Suprapubic skin (tissue), 4 donors: ENCODE data around the gene WASF2. TPM values are rescaled to one million over a fixed set of nuclear protein-coding genes. Genes with fewer than 3 reads are reported as not detected.

Experiments used
- DNase-seq, 2 donors: peaks; one replicate each; pipeline ENCODE4 v3.0.0-alpha.2; 2019; ENCODE audit warnings: low spot score in 2 of 2
- H3K27ac ChIP-seq: fragments of 200-600 bp; sonication (generic); one replicate; pipeline ENCODE4 v1.5.1; 2019
- H3K27me3 ChIP-seq: fragments of 200-600 bp; sonication (generic); one replicate; pipeline ENCODE4 v1.5.1; 2019
- H3K36me3 ChIP-seq: fragments of 200-600 bp; sonication (generic); one replicate; pipeline ENCODE4 v1.5.1; 2019
- H3K4me1 ChIP-seq: fragments of 200-600 bp; sonication (generic); one replicate; pipeline ENCODE4 v1.5.1; 2019
- H3K4me3 ChIP-seq: fragments of 200-600 bp; sonication (generic); one replicate; pipeline ENCODE4 v1.5.1; 2019; ENCODE audit warnings: mild to moderate bottlenecking
- H3K9me3 ChIP-seq: fragments of 200-600 bp; sonication (generic); one replicate; pipeline ENCODE4 v1.5.1; 2019
- EP300 ChIP-seq: sonication (generic); formaldehyde crosslinking; IDR thresholded peaks from one replicate; pipeline ENCODE4 v1.6.1; 2017; ENCODE audit warnings: antibody characterized with exemption
- POLR2A ChIP-seq, 2 donors: fragments of 450-650 bp; IDR thresholded peaks; one replicate each; pipeline ENCODE4 v1.6.1; 2017; ENCODE audit warnings: antibody characterized with exemption in 2 of 2, mild to moderate bottlenecking in 2 of 2, moderate library complexity in 2 of 2
- POLR2AphosphoS5 ChIP-seq, 3 donors: sonication (generic); formaldehyde crosslinking; IDR thresholded peaks; one replicate each; pipeline ENCODE4 v1.6.1; 2017; ENCODE audit warnings: antibody characterized with exemption in 3 of 3
- WGBS: methylation state at CpG from one replicate; pipeline ENCODE4 v1.1.5; 2018; 5-methylcytosine and 5-hydroxymethylcytosine counted together
- total RNA-seq, 4 donors: library from RNA; depleted of rRNA; stranded (reverse); fragments of >200 nt; gene quantifications; one replicate each; pipeline ENCODE4 v1.1.0, GENCODE V29; 2016
- TF ChIP-seq, protein P1 (sequence below), 2 donors: fragments of 200-600 bp in 1 of 2; fragments of 450-650 bp in 1 of 2; sonication (generic) in 1 of 2; IDR thresholded peaks; one replicate each; pipeline ENCODE4 v1.5.1; 2016 to 2019; ENCODE audit warnings: antibody characterized with exemption in 2 of 2, mild to moderate bottlenecking in 1 of 2, moderate library complexity in 1 of 2

WASF2 gene
- total RNA-seq, 4 donors from 2014 or later = 69.0 to 96.0 (median 90.4) TPM

DNA sequence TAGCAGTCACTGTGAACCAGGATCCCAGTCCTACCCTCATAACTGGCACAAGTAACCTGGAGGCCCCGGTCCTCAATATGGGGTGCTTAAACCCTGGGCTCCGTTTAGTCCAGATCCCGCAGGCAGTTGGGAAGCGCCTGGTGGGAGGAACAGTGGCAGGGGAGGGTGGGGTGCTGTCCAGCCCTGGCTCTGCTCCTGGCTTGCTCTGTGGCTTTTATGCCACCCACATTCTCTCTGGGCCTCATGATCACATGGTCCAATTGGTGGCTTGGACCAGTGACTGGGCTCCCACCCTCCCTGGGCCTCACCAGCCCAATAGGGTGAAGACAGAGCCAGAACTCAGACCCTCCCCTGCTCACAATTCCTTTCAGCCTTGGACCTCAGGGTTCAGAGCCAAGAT is 109.7 kb downstream of the WASF2 start:
- H3K27ac ChIP-seq = peak overlapping the region; percentile 66
- peak in 1 of 2 donors; percentile 56 for DNase-seq
- WGBS = 81% methylated on average over 4 of the region's 4 CpGs
- no peak for TF ChIP-seq EP300
- no peak for TF ChIP-seq POLR2A (IDR thresholded peaks at IDR 0.05)
- TF ChIP-seq, protein P1, sequence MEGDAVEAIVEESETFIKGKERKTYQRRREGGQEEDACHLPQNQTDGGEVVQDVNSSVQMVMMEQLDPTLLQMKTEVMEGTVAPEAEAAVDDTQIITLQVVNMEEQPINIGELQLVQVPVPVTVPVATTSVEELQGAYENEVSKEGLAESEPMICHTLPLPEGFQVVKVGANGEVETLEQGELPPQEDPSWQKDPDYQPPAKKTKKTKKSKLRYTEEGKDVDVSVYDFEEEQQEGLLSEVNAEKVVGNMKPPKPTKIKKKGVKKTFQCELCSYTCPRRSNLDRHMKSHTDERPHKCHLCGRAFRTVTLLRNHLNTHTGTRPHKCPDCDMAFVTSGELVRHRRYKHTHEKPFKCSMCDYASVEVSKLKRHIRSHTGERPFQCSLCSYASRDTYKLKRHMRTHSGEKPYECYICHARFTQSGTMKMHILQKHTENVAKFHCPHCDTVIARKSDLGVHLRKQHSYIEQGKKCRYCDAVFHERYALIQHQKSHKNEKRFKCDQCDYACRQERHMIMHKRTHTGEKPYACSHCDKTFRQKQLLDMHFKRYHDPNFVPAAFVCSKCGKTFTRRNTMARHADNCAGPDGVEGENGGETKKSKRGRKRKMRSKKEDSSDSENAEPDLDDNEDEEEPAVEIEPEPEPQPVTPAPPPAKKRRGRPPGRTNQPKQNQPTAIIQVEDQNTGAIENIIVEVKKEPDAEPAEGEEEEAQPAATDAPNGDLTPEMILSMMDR (IDR thresholded peaks at IDR 0.05) = no peak
- TF ChIP-seq POLR2AphosphoS5 (IDR thresholded peaks at IDR 0.05) = no peak
- no peaks in the 10 kb centered on the region for H3K27me3 ChIP-seq
- H3K36me3 ChIP-seq = no peaks in the 10 kb centered on the region
- H3K9me3 ChIP-seq = no peaks in the 10 kb centered on the region
- H3K4me1 ChIP-seq = peaks cover 57% of the 10 kb centered on the region
- H3K4me3 ChIP-seq = no peak overlapping the region

DNA sequence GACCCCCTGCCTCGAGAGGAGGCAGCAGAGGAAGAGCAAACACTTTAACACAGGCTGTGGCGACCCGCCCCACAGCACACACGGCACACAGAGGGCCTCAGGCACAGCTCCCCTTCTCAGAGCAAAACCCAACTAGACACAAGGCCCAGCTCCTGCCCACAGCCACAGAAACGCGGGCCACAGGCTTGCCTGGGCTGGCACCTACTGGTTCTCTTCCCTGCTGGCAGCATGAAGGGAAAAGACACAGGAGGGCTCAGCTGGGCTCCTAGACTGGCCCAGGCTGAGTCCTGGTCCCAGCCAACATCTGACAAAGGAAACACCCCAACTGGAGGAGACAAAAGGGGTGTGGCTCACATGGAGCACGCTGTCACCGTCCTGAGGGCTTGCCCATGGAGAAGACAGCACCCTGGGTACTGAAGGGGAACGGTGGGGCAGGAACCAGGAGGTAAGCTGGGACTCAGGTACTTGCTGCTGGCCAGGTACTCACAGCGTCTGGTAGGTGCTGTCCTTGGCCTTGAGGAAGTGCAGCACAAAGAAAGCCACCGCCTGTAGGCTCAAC is 110.3 kb downstream of the WASF2 start:
- Histone ChIP-seq H3K27ac (peak overlapping the region; percentile 66), H3K36me3 (no peaks in the 10 kb centered on the region), H3K4me1 (peaks cover 57% of the 10 kb centered on the region), H3K27me3 (no peaks in the 10 kb centered on the region), H3K4me3 (no peak overlapping the region), H3K9me3 (no peaks in the 10 kb centered on the region)
- 46% methylated on average over 4 of the region's 11 CpGs for WGBS
- DNase-seq = peak in 1 of 2 donors; percentile 59
- TF ChIP-seq EP300 (no peak), POLR2AphosphoS5 (IDR thresholded peaks at IDR 0.05) (no peak), POLR2A (IDR thresholded peaks at IDR 0.05) (no peak)
- TF ChIP-seq, protein P1 (IDR thresholded peaks at IDR 0.05) = no peak

DNA sequence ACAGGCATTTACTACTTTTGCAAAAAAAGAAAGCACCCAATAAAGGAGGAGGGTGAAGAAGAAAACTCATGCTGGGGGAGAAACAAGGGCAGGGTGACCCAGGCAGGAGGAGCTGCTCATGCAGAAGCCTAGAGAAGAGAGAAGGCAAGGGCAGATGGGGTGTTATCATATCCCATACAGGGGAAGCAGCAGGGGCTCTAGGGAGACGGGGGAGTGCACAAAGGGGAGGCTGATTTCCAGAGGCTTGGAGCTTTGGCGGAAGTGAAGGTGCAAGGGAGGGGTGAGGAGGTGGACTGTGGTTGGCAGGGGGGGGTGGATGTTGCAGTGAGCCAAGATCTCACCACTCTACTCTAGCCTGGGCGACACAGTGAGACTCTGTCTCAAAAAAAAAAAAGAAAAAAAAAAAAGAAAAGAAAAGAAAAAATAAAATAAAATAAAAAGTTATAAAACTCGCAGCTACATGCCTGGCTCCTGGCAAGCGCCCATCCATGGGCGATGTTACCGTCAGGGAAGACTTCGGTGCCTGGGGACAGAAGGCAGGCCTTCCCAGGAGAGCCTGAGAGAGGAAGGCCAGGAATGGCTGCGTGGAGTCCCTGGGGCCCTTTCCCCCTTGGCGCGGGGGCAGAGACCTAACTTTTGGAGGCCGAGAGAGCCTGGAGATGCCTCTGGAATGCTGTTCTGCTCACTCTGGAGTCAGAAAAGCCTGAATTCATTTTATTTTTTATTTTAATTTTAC is 112.0 kb downstream of the WASF2 start:
- DNase-seq = no peak
- Histone ChIP-seq H3K36me3 (no peaks in the 10 kb centered on the region), H3K9me3 (no peaks in the 10 kb centered on the region), H3K27me3 (no peaks in the 10 kb centered on the region), H3K27ac (no peak overlapping the region), H3K4me1 (peaks cover 60% of the 10 kb centered on the region), H3K4me3 (no peak overlapping the region)
- 36% methylated on average over 12 of the region's 12 CpGs for WGBS
- no peak for TF ChIP-seq EP300
- TF ChIP-seq, protein P1 (IDR thresholded peaks at IDR 0.05) = no peak
- TF ChIP-seq POLR2A (IDR thresholded peaks at IDR 0.05) = no peak
- TF ChIP-seq POLR2AphosphoS5 (IDR thresholded peaks at IDR 0.05) = no peak

- Histone ChIP-seq H3K4me3 (no peak within 1 kb of the TSS), H3K4me1 (peaks cover 35% of the 10 kb centered on the region), H3K27me3 (no peaks in the 10 kb centered on the region), H3K9me3 (no peaks in the 10 kb centered on the region), H3K36me3 (no peaks in the 10 kb centered on the region), H3K27ac (no peak within 1 kb of the TSS)
- no peak for TF ChIP-seq POLR2A (IDR thresholded peaks at IDR 0.05)
- TF ChIP-seq, protein P1 (IDR thresholded peaks at IDR 0.05) = no peak
- TF ChIP-seq EP300 = no peak
- TF ChIP-seq POLR2AphosphoS5 (IDR thresholded peaks at IDR 0.05) = no peak
- DNase-seq = no peak
- WGBS = 85% methylated on average over 4 of the region's 4 CpGs
These were observed 115.4 kb downstream of the WASF2 start, which contains the start of gene FCN3 for GRCh38 chr1:27374362-27375086. TSS of gene FCN3 (minus strand) at chr1:27374824. CDS start at chr1:27374818, 6 bp downstream.
